ENCODE data around the gene PRPF40B.
A peak's percentile ranks its signal among the peaks of the same experiment; 100 is the strongest.

Gene PRPF40B

DNA sequence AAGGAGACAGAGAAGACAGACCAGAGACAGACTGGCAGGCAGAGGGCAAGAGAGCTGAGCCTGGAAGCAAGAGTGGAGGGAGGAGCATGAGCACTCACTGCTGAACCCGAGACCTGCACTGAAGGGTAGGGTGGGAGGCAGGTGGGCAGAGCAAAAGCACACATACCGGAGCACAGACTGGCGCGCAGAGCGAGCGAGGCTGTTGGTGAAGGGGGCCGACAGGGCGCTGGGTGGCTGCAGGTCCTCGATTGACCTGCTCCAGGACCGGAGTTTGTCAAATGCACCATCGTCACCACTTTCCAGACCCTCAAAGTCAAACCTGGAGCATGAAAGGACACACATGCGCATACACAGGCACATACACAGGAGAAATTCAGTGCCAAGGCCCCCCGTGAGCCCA lies 34.9 kb downstream of the PRPF40B start:
- DNase-seq (ENCODE audit: low read depth) = no peak

DNA sequence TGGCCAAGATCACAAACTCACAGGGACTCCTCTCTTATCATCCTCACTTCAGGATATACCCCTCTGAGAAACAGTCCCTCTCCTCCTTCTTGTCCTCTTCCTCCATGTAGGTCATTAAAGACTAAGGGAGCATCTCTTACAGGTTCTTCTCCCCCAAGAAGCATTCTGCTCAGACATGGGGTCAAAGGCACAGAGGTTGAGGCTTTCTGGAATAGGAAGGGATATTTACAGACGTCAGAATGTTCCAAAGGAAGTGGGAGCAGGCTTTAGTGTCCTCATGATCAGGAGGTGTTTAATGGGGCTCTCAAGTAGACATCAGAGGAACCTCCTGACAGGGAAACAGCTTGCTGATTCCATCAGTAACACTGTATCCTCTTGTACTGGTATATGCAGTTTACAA lies 36.4 kb downstream of the PRPF40B start:
- no peak for DNase-seq (ENCODE audit: low read depth)

DNA sequence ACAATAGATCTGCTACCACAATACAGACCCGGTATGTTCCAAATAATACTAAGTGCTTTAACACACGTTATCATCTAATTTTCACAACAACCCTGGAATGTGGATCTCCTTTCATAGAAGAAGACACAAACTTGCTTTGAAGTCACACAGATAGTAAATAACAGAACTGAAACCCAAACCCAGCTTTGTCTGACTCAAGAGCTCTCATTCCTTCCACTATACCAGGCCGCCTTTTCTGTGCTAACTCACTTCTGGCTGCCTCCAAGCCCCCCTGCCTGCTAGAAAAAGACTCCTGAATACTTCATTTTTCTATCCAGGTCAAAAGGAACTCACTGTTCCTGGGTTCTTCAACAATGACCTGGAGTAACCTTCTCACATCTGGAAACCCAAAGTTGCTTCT lies 37.8 kb downstream of the PRPF40B start:
- DNase-seq (ENCODE audit: low read depth) = no peak

DNA sequence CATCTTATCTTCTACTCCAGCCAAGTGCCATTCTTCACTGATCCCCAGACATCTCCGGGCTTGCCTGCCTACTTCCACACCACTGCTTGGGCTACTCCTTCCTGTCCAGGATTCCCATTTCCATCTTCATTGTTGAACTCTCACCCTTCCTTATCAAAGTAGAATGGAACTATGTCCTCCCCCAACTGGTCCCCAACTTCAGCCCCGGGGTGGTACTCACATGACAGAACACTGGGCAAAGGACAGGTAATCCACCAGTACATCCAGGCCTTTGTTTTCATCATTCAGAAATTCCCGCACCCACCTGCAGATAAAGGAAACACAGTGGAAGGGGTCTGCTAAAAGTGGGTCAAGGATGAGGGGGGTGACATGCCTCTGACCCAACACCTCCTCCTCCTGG lies 38.4 kb downstream of the PRPF40B start:
- no peak for DNase-seq (ENCODE audit: low read depth)

DNA sequence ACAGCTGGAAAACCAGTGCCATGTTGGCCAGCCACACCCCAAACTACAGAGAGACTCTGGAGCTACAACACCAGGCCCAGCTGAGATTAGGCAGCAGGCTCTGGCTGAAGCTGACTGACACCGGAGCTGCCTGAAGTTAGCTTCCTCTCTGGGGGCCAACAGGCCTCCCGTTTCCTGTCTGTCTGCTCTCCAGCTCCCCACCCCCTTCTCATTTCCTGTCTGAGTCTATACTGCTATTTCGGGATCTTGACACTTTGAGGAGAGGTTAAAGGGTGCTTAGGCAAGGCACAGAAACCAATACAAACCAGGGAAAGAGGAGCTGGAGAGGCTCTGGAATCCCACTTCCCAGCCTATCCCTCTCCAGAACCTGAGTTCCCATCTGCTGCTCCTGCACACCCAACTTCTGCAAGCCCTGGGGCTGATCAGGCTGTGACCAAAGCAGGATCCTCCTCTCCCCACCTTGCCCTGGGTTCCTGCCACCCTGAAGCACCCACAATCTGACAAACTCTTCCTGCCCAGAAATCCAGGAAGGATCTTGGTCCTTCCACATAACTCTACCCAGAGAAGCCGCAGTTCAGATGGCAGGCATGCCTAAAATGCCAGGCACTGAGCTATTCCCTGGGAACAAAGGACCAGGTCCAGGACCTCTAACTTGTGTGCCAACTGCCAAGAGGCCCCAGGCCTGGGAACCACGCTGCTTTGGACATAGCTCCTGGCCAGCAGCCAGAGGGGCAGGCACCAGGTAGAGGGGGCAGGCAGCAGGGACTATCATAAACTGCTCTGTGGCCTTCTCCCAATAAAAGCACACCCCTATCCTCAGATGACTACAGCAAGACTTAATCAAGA lies 39.9 kb downstream of the PRPF40B start:
- peak; percentile 86 for DNase-seq (ENCODE audit: low read depth)

DNA sequence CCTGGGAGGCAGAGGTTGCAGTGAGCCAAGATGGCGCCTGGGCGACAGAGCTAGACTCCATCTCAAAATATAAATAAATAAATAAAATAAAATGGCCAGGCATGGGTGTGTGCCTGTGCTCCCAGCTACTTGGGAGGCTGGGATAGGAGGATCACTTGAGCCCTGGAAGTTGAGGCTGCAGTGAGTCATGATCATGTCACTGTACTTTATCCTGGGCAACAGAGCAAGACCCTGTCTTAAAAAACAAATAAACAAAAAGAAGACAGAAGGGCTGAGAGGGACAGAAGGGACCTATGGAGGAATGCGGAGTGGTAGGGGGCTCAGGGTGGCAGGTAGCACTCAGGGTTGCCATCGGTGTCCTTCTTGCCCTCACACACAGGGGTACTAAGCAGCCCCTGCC lies 40.8 kb downstream of the PRPF40B start:
- no peak for DNase-seq (ENCODE audit: low read depth)

DNA sequence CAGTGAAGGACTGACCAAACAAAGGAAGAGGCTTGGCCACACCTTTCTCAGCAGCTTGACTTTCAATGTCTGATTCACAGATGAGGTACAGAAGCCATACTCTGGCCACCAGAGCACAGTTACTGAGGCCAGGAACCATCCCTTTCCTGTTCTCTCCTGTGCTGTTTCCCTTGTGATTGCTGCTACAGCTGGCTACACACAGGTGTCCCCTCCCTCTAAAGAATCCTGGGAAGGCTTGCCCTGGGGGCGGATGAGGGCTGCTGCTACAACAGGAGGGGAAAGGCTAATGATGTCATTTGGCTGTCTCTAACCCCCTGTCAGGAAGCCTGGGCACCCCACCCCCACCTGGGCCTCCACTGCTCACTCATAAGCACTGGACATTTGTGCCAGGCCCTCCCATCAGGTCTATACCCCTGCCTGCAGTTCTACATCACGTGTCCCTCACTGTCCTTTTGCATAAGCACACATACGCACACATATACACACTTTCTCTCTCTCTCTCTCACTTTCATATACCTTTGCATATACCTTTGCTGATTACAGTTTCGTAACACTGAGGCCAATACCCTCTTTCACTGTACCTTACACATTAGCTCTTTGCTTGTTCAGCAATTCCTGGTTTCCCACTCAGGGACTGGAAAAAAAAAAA lies 41.4 kb downstream of the PRPF40B start:
- DNase-seq (ENCODE audit: low read depth) = no peak

DNA sequence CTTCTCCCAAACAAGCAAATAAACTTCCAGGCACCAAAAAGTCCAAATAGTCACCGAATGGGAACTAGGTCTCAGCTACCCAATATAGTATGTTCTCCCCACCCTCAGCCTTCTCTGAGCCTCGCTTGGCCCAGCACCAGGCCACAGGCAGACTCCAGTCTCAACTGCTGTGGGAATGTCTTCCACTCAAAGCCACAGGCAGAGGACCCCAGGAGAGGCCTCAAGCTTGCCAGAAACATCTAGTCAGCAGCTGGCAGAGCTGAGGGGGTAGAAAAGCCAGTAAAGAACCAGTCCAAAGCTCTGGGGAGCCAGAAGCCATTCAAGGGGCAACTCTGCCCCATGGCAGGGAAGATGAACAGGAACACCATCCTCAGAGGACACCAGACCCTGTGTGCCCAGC lies 42.0 kb downstream of the PRPF40B start:
- DNase-seq (ENCODE audit: low read depth) = no peak

DNA sequence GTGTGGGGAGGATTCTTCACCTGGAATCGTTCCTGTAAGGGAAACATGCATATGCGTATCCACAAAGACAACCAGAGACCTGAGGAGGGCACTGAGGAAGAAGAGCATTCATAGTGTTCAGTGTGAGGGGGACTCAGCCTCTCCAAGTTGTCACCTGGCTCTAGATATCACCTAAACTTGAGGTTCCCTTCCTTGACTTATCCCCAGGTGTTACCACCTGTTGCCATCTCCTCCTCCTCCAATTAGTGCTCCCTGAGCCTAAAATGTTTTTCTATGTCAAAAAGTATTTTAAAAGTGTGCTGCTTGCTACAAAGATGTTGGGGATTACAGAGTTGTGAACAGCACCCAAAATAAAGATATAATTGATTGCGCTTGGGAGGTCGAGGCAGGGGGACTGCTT lies 42.8 kb downstream of the PRPF40B start:
- DNase-seq (ENCODE audit: low read depth) = no peak

DNA sequence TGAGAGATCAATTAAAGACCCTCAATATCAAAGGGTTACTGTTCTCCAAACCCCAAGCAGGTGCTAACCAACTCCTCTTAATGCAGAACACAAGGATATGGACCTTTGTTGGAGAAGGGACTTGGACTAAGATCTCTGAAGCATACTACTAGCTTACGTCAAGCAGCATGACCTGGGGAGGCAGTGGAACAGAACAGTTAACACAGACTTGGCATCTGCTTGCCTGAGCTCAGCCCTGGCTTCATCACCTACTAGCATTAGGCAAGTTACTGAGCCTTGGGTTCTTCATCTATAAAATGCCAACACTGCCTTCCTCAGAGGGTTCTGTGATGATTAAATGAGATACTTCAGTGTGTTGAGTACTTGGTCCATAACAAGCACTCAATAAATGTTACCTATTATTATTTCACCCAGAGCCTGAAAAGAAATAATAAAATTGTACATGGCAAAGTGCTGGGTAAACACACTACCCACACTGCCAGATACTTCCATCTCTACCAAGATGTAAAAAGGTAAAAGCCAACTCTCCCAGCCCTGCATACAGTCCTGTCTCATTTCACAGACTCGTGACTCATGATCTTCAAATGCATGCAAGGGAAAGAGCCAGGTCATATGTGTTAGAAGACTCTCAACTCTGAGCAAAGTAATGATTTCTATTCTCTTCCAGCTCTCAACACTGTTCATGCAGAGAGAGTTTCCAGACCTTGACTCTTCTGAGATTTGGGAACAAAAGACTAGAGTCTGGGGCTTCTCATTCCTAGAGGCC lies 44.1 kb downstream of the PRPF40B start:
- DNase-seq (ENCODE audit: low read depth) = peak; percentile 55

DNA sequence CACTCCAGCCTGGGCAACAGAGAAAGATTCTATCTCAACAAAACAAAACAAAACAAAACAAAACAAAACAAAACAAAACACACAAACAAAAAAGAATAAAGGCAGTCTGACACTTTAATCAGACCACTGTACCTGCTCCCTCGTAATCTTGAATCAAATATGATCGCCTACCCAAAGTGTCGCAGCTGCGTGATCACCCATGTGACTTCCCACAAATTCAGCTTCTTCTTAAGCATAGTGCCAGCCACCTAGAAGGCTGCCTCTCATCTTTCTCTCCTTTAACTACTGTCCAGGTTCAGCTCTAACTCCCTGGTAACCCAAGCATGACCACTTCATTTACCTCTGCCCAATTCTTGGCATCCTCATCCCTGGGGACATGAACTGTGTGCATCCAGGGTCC lies 46.4 kb downstream of the PRPF40B start:
- no peak for DNase-seq (ENCODE audit: low read depth)

DNA sequence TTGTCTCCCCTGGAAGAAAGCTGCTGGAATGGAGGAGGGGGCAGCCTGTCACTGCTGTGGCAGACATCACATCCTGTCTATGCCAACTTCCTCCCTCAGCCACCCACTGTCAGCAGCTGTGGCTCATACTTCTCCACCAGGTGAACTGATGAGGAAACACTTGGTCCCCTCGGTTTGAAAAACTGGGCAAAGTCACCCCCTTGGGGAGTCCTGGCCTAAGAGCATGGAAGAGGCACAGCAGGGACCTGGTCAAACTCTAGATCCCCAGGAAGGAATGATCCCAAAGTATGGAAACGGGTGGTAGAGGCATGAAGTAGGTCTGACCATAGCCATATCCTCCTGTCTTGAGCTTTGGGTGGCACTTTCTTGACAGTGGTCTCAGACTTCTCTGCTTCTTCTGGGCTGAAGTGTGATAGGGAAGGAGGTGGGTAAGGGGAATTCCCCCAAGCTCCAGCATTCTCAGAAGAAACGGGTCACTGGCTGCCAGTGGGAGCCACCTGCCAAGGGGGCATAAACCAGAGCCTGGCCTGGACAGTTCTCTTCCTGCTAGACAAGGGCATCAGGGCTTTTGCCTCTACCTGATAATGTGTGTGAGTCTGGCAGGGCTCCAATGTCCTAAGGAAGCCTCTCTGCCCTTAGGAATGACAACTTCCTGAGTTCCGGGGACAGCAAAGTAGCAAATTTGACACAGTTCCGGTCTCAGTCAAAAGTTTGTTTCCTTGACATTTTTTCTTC lies 47.8 kb downstream of the PRPF40B start:
- DNase-seq (ENCODE audit: low read depth) = no peak

DNA sequence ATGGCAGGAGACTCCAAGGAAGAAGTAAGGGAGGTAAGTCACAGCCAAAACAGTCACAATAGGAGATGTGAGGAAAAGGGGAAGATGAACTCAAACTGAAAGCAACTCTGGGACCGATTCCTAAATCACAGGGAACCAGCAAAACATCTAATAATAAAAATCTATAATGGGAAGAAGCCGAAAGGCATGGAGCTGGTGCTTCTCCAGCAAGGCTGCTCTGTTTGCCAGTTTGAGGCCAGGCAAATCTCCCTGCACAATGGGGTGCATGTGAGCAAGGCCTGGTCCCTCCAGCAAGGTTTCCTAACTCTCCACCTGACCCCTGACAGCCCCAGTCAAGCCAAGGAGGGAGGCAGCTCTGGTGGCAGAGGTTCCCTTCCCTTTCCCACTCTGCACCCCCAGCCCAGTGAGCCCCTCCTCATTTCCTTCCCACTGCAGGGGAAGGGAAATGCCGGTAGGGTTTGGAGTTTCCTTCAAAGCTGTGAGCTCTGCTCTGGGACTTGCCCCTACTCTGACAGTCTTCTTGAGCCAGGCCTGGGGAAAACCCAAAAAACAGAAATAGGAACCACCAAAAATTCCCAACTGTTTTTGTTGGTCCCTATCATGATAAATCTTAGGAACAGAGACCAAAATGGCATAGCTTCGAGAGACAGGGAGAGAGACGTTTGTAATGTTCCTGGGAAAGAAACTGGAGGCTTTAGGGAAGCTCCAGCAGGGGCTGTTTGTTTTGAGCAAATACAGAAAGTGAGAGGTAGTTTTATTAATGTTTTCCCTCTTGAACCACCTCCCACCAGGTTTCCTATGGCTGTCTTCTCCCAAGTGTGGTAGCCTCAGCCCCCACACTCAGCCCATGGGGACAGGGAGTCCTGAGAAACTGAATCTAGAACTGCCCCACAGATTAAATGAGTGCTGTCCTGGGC lies 49.2 kb downstream of the PRPF40B start:
- DNase-seq (ENCODE audit: low read depth) = no peak

DNA sequence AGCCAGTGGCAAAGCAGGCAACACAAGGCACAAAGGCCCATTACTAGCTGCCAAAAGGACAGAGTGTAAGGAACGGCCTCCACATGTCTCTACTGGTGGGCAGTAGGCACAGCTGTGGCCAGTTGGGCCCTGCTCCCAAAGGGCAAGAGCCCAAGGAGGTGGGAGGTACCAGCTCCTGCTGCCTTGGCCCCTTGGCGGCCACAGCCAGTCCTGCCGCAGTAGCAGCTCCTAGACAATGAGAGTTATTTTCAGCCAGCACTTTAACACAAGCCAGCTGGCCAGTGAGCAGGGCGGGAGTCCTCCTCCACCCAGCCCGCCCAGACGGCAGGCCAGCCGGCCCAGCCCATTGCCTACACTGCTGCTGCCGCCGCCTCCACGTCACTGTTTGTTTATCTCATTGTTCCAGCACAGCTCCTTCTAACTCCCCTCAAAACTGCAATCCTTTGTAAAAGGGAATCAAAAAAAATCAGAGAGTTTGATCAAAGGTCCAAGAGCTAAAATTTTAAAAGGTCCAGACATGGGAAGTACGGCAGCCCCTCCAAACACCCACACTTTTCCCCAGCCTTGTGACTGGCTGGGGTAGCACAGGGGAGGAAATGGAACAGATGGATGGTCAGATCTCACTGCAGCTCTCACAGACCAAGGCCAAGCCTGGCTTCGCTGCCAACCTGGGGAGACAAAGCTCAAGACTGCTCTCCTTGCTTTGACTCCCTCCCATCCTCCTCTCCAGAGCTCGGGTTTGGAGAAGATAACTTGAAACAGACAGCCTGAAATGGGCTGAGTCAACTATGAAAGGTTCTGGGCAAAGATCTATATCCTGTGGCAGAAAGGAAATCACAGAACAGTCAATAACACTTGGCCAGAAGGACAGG lies 50.3 kb downstream of the PRPF40B start:
- peak; percentile 93 for DNase-seq (ENCODE audit: low read depth)

DNA sequence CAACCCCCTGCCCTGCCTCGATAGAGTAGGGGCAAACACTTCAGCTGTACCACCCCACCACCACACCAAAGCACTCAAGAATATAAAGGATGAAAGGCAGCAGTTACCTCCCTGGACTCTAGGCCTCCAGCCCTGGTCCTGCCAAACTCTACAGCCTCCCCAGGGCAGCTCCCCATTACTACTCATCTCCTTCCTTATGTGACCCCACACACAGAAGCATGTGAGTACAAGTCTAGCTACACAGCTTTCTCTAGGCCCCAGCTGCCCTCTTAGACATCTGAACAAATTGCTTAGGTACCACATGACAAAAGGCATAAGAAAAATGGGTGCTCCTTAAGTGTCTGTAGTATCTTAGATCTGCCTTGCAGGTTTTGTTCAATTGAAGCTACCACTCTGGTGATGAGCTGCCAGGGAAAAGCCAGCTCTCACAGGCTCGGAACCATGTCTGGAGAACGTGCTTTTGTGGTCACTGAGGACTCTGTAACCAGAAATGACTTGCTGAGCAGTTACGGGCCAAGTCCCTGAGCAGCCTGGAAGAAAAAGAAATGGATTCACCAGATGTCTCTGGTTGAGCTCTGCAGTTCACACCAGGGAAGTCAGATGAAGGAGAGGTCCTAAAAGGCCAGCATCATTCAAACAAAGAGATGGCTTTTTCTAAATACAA lies 51.1 kb downstream of the PRPF40B start:
- peak; percentile 25 for DNase-seq (ENCODE audit: low read depth)

DNA sequence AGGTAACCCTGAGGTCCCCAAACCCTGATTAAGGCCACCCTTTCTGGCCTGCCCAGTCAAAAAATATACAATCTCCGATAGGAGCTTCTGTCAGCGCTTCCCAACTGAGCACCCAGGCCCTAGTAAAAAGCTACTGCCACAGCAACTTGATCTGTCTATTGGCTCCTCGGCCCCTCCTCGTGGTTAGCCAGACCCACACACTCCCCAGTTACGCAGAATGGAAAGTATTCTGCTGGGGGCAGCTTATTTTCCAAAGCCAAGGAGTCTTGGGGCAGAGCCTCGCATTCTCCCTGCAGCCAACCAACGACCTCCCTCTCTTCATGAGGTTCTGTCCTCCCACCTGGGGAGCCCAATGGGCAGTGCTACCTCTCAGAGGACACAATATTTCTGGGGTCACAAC lies 51.8 kb downstream of the PRPF40B start:
- DNase-seq (ENCODE audit: low read depth) = no peak

DNA sequence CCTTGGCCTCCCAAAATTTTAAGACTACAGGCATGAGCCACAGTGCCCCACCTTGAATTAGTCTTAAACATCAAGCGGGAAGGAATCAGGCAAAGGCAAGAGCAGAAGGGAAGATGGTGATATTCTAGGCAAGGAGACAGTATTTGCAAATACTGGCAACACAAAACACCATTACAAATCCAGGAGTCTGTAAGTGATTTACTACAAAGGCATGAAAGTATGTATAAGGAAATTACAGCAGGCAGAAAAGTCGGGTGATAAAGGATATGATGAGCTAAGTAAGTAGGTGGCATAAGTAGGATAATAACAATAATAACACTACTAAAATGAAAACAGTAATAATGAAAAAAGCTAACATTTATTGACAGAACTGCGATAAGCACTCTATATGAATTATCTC lies 55.4 kb downstream of the PRPF40B start:
- DNase-seq (ENCODE audit: low read depth) = peak; percentile 16

DNA sequence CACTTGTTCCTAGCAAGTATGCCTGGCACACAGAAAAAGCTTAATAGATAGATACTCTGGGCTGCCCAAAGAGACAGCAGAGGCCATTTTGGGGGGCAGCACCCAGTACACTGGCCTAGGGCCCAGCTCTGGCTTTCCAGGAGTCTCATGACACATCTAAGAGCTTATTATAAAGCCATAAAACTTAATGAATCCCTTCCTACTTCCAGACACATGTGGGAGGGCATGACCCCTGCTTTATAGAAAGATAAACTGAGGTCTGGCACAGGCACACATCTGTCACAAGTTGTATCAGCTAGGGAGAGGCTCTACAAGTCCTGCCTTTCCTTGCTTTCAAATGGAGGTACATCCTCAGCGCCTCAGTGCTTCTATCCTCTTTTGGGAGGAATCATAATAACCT lies 56.7 kb downstream of the PRPF40B start:
- no peak for DNase-seq (ENCODE audit: low read depth)

DNA sequence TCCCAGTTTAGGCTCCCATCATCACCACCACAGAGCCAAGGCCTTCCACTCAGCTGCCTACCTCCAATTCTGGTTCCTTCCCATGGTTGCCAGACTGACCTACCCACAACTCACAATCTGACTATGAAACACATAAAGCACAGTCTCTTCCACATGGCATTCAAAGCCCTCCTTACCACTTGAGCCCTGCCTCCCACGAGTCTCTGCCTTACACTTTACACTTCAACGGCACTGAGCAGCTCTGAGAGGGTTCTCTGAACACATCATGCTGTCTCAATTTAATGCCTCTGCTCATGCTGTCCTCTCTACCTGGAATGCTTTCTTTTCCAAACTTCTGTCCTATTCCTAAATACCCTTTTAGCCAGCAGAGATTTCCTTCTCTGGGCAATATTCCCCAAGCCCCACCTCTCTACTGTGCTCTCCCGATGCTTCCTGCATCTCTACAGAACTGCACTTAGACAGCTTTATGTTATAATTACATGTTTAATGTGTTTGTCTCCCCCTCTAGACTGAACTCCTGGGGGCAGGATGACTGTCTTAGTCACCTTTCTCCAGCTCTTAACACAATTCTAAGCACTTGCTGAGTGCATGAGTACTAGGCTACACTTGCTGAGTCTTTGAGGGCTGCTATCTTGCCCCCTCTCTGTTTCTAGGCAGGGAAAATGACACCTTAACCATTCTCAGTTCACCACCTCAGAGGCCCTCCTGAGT lies 60.4 kb downstream of the PRPF40B start:
- no peak for DNase-seq (ENCODE audit: low read depth)
